Measurements from ENCODE around the gene TBCK. TPM values are rescaled to one million over a fixed set of nuclear protein-coding genes. Genes with fewer than 3 reads are reported as not detected.

The TBCK gene
- total RNA-seq, 1 experiment from 2014 or later, result 7.6 TPM

DNA sequence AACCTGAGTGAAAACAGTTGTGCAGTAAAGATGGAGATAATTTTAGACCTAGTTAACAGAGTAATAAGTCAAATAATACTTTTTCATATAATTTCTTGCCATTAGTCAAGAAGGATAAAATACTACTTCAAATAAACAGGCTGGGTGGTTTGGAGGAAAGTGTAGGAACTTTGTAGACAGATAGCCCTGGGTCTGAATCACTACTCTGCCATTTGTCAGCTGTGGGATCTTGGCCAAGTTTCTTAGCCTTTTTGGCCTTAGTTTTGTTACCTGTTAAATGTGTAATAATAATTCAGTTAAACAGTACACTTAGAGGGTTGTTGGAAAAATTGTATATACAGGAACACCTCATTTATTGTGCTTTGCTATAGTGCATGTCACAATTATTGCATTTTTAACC is 257.1 kb downstream of the TBCK start:
- BruUV-seq (replicated peaks), result no TSS peak
- Histone ChIP-seq H3K4me1 (ENCODE audit: insufficient read depth, low read length) (peaks cover 29% of the 10 kb centered on the region), H3K36me3 (ENCODE audit: low read depth, low read length) (no peaks in the 10 kb centered on the region), H3K27ac (ENCODE audit: low read length) (no peak overlapping the region), H3K27me3 (ENCODE audit: low read length) (no peaks in the 10 kb centered on the region), H3K9me3 (ENCODE audit: low read length) (no peaks in the 10 kb centered on the region), H2AFZ (ENCODE audit: low read length) (no peak overlapping the region), H3K9ac (ENCODE audit: low read length) (no peak overlapping the region), H3K79me2 (ENCODE audit: low read length) (no peaks in the 10 kb centered on the region), H3F3A (ENCODE audit: low read length, unreplicated experiment) (peaks cover 4% of the 10 kb centered on the region), H4K20me1 (ENCODE audit: low read length) (no peaks in the 10 kb centered on the region), H3K9me2 (replicated peaks; ENCODE audit: low read length) (no peaks in the 10 kb centered on the region), H3K4me2 (ENCODE audit: low read length) (no peak overlapping the region), H3K4me3 (ENCODE audit: low read length) (no peak overlapping the region)
- ATAC-seq, result no peak
- TF ChIP-seq CTCF (conservative IDR thresholded peaks at IDR 0.05; ENCODE audit: low read depth, low read length) (no peak), EZH2 (IDR thresholded peaks at IDR 0.05; ENCODE audit: low read length, unreplicated experiment) (no peak), EZH2phosphoT487 (IDR thresholded peaks at IDR 0.05; ENCODE audit: borderline replicate concordance, low read length) (no peak)
- POLR2A ChIA-PET (ENCODE audit: unreplicated experiment), result no interaction called here
- CTCF ChIA-PET, result no interaction called here
- intact Hi-C loops (cut with micrococcal nuclease), result no loop called here
- peak; percentile 22 for DNase-seq

- Histone ChIP-seq H3K4me3 (ENCODE audit: low read length) (no peak overlapping the region), H3K9me2 (replicated peaks; ENCODE audit: low read length) (no peaks in the 10 kb centered on the region), H3F3A (ENCODE audit: low read length, unreplicated experiment) (no peaks in the 10 kb centered on the region), H3K9me3 (ENCODE audit: low read length) (no peaks in the 10 kb centered on the region), H3K27me3 (ENCODE audit: low read length) (no peaks in the 10 kb centered on the region), H3K79me2 (ENCODE audit: low read length) (no peaks in the 10 kb centered on the region), H3K36me3 (ENCODE audit: low read depth, low read length) (no peaks in the 10 kb centered on the region), H4K20me1 (ENCODE audit: low read length) (no peaks in the 10 kb centered on the region), H2AFZ (ENCODE audit: low read length) (no peak overlapping the region), H3K9ac (ENCODE audit: low read length) (no peak overlapping the region), H3K4me2 (ENCODE audit: low read length) (no peak overlapping the region), H3K27ac (ENCODE audit: low read length) (no peak overlapping the region), H3K4me1 (ENCODE audit: insufficient read depth, low read length) (peaks cover 10% of the 10 kb centered on the region; the same call in 1 of the 2 replicates)
- TF ChIP-seq EZH2phosphoT487 (IDR thresholded peaks at IDR 0.05; ENCODE audit: borderline replicate concordance, low read length) (no peak), EZH2 (IDR thresholded peaks at IDR 0.05; ENCODE audit: low read length, unreplicated experiment) (no peak), CTCF (conservative IDR thresholded peaks at IDR 0.05; ENCODE audit: low read depth, low read length) (no peak)
- ChIA-PET POLR2A (ENCODE audit: unreplicated experiment) (interaction anchor here (0.6 kb wide), 1 partner anchor 579 kb away, joined by 4 read pairs; no protein-coding TSS in a partner anchor), CTCF (no interaction called here)
- ATAC-seq (no peak), DNase-seq (no peak)
- intact Hi-C loops (cut with micrococcal nuclease), result no loop called here
- BruUV-seq (replicated peaks), result no TSS peak
These were observed 259.1 kb downstream of the TBCK start for GRCh38 chr4:106056914-106057313.

GRCh38 chr4:106051514-106051913 is 264.5 kb downstream of the TBCK start:
- ChIA-PET POLR2A (ENCODE audit: unreplicated experiment) (interaction anchor here (0.6 kb wide), 1 partner anchor 155 kb away, joined by 3 read pairs; no protein-coding TSS in a partner anchor), CTCF (no interaction called here)
- Histone ChIP-seq H3K36me3 (ENCODE audit: low read depth, low read length) (no peaks in the 10 kb centered on the region), H2AFZ (ENCODE audit: low read length) (no peak overlapping the region), H3K9me3 (ENCODE audit: low read length) (no peaks in the 10 kb centered on the region), H3K9me2 (replicated peaks; ENCODE audit: low read length) (no peaks in the 10 kb centered on the region), H3K79me2 (ENCODE audit: low read length) (no peaks in the 10 kb centered on the region), H4K20me1 (ENCODE audit: low read length) (no peaks in the 10 kb centered on the region), H3K9ac (ENCODE audit: low read length) (no peak overlapping the region), H3F3A (ENCODE audit: low read length, unreplicated experiment) (no peaks in the 10 kb centered on the region), H3K4me1 (ENCODE audit: insufficient read depth, low read length) (no peaks in the 10 kb centered on the region), H3K4me2 (ENCODE audit: low read length) (no peak overlapping the region), H3K27me3 (ENCODE audit: low read length) (no peaks in the 10 kb centered on the region), H3K27ac (ENCODE audit: low read length) (no peak overlapping the region), H3K4me3 (ENCODE audit: low read length) (no peak overlapping the region)
- DNase-seq (no peak), ATAC-seq (no peak)
- intact Hi-C loops (cut with micrococcal nuclease), result no loop called here
- TF ChIP-seq CTCF (conservative IDR thresholded peaks at IDR 0.05; ENCODE audit: low read depth, low read length), result no peak
- BruUV-seq (replicated peaks), result no TSS peak

All from PC-3 (cell line).